AG09309 (cell line): ENCODE results near the gene ARMH3.
"Not testable (repeated sequence)": the region's sequence is repeated elsewhere in the genome, so short reads cannot be mapped to it uniquely, and the experiment has no call there.

Experiments used
- DNase-seq: peaks from one replicate; pipeline ENCODE4 v3.0.0-alpha.2; 2010; ENCODE audit warnings: low read depth
- H3K4me3 ChIP-seq: 2 replicates; pipeline ENCODE4 v1.5.1; 2011; ENCODE audit warnings: mild to moderate bottlenecking, low read depth, low read length, moderate library complexity; ENCODE audit not compliant: control insufficient read depth
- CTCF ChIP-seq: IDR thresholded peaks from 2 replicates; pipeline ENCODE4 v1.5.1; 2011; ENCODE audit warnings: mild to moderate bottlenecking, low read depth, low read length, inconsistent platforms; ENCODE audit not compliant: insufficient read depth, control insufficient read depth; ENCODE audit errors: missing control alignments

ARMH3 gene

GRCh38 chr10:102024799-102025198, 31.2 kb downstream of the ARMH3 start:
- TF ChIP-seq CTCF = no peak
- no peak overlapping the region for H3K4me3 ChIP-seq
- DNase-seq = no peak

- DNase-seq = no peak
- TF ChIP-seq CTCF = no peak
- no peak overlapping the region for H3K4me3 ChIP-seq
Observed at GRCh38 chr10:102020938-102021337, 35.0 kb downstream of the ARMH3 start.

- H3K4me3 ChIP-seq = no peak overlapping the region
- no peak for TF ChIP-seq CTCF
- DNase-seq = no peak
Observed at GRCh38 chr10:102017295-102017694, 38.7 kb downstream of the ARMH3 start.

GRCh38 chr10:102016416-102016815, 39.6 kb downstream of the ARMH3 start:
- no peak overlapping the region for H3K4me3 ChIP-seq
- no peak for DNase-seq
- no peak for TF ChIP-seq CTCF

GRCh38 chr10:102010961-102011360, 45.0 kb downstream of the ARMH3 start:
- no peak overlapping the region for H3K4me3 ChIP-seq
- DNase-seq = no peak
- TF ChIP-seq CTCF = no peak

GRCh38 chr10:102009801-102010425, 46.1 kb downstream of the ARMH3 start:
- peak; percentile 84 for DNase-seq
- TF ChIP-seq CTCF = peak; percentile 99
- no peak overlapping the region for H3K4me3 ChIP-seq

- DNase-seq = no peak
- no peak overlapping the region for H3K4me3 ChIP-seq
- no peak for TF ChIP-seq CTCF
Observed at GRCh38 chr10:102007796-102008195, 48.2 kb downstream of the ARMH3 start.

GRCh38 chr10:102007031-102007430, 48.9 kb downstream of the ARMH3 start:
- DNase-seq, H3K4me3 ChIP-seq: not testable (repeated sequence)
